ENCODE results near the gene CHIC1. TPM values are rescaled to one million over a fixed set of nuclear protein-coding genes. Genes with fewer than 3 reads are reported as not detected.
"Not testable (repeated sequence)": the region's sequence is repeated elsewhere in the genome, so short reads cannot be mapped to it uniquely, and the experiment has no call there.

CHIC1 gene
- total RNA-seq, 1 donor from 2014 or later: 7.6 TPM

- no peaks in the 10 kb centered on the region for H3K9me3 Mint-ChIP-seq
- H3K36me3 Mint-ChIP-seq: no peaks in the 10 kb centered on the region
- DNase-seq (ENCODE audit: extremely low spot score, unreplicated experiment): no peak
Measured at GRCh38 chrX:73561801-73562200, 1.2 kb upstream of the CHIC1 start.

GRCh38 chrX:73562458-73562857, 539 bp upstream of the CHIC1 start:
- no peaks in the 10 kb centered on the region for H3K4me1 Mint-ChIP-seq (ENCODE audit: unreplicated experiment)
- H3K27me3 Mint-ChIP-seq: no peaks in the 10 kb centered on the region
- peak overlapping the region; percentile 95 for H3K27ac Mint-ChIP-seq
- DNase-seq (ENCODE audit: extremely low spot score, unreplicated experiment): no peak
- peak overlapping the region; percentile 97 for H3K4me3 Mint-ChIP-seq
- H3K9me3 Mint-ChIP-seq: no peaks in the 10 kb centered on the region
- no peak for TF ChIP-seq CTCF (conservative IDR thresholded peaks at IDR 0.05)
- H3K36me3 Mint-ChIP-seq: no peaks in the 10 kb centered on the region

More at GRCh38 chrX:73561801-73562200, 1.2 kb upstream of the CHIC1 start:
- H3K4me3 Mint-ChIP-seq: no peak overlapping the region
- H3K27ac Mint-ChIP-seq: no peak overlapping the region
- no peaks in the 10 kb centered on the region for H3K27me3 Mint-ChIP-seq
- no peaks in the 10 kb centered on the region for H3K4me1 Mint-ChIP-seq (ENCODE audit: unreplicated experiment)
- TF ChIP-seq CTCF (conservative IDR thresholded peaks at IDR 0.05): no peak

GRCh38 chrX:73563738-73564068, 706 bp downstream of the CHIC1 start:
- H3K4me3 Mint-ChIP-seq: peak overlapping the region; percentile 97
- TF ChIP-seq CTCF (conservative IDR thresholded peaks at IDR 0.05): no peak
- H3K9me3 Mint-ChIP-seq: no peaks in the 10 kb centered on the region
- DNase-seq (ENCODE audit: extremely low spot score, unreplicated experiment): no peak
- no peaks in the 10 kb centered on the region for H3K27me3 Mint-ChIP-seq
- H3K4me1 Mint-ChIP-seq (ENCODE audit: unreplicated experiment): no peaks in the 10 kb centered on the region
- peak overlapping the region; percentile 95 for H3K27ac Mint-ChIP-seq
- no peaks in the 10 kb centered on the region for H3K36me3 Mint-ChIP-seq

- Mint-ChIP-seq H3K9me3 (peaks cover 14% of the 10 kb centered on the region), H3K4me3 (no peak overlapping the region), H3K27ac (no peak overlapping the region), H3K36me3 (peaks cover 4% of the 10 kb centered on the region), H3K27me3 (no peaks in the 10 kb centered on the region), H3K4me1 (ENCODE audit: unreplicated experiment) (peaks cover 5% of the 10 kb centered on the region)
- TF ChIP-seq CTCF (conservative IDR thresholded peaks at IDR 0.05): no peak
- no peak for DNase-seq (ENCODE audit: extremely low spot score, unreplicated experiment)
Measured at GRCh38 chrX:73577361-73577760, 14.4 kb downstream of the CHIC1 start.

- no peaks in the 10 kb centered on the region for H3K9me3 Mint-ChIP-seq
- H3K4me1 Mint-ChIP-seq (ENCODE audit: unreplicated experiment): peaks cover 5% of the 10 kb centered on the region
- TF ChIP-seq CTCF (conservative IDR thresholded peaks at IDR 0.05): no peak
- no peaks in the 10 kb centered on the region for H3K36me3 Mint-ChIP-seq
- H3K4me3 Mint-ChIP-seq: no peak overlapping the region
- H3K27ac Mint-ChIP-seq: no peak overlapping the region
- no peak for DNase-seq (ENCODE audit: extremely low spot score, unreplicated experiment)
- H3K27me3 Mint-ChIP-seq: no peaks in the 10 kb centered on the region
Measured at GRCh38 chrX:73581002-73581628, 18.1 kb downstream of the CHIC1 start.

GRCh38 chrX:73597758-73598157, 34.8 kb downstream of the CHIC1 start:
- DNase-seq (ENCODE audit: extremely low spot score, unreplicated experiment); H3K27me3 Mint-ChIP-seq; H3K4me1 Mint-ChIP-seq (ENCODE audit: unreplicated experiment); H3K27ac Mint-ChIP-seq; H3K9me3 Mint-ChIP-seq; H3K4me3 Mint-ChIP-seq: not testable (repeated sequence)
- H3K36me3 Mint-ChIP-seq: peaks cover 22% of the 10 kb centered on the region

Measured in type B pancreatic cell (in vitro differentiated cells).